Tibial nerve (tissue), 4 donors: ENCODE measurements around the gene IL37. TPM values are rescaled to one million over a fixed set of nuclear protein-coding genes. Genes with fewer than 3 reads are reported as not detected.
A peak's percentile ranks its signal among the peaks of the same experiment; 100 is the strongest.

Experiments
- DNase-seq, 2 donors: peaks; one replicate each; pipeline ENCODE4 v3.0.0-alpha.2; 2019; ENCODE audit warnings: low spot score in 2 of 2
- H3K27ac ChIP-seq, 4 donors: fragments of 200-600 bp; sonication (generic) in 3 of 4; one replicate each; pipeline ENCODE4 v1.5.1; 2017 to 2019; ENCODE audit warnings: mild to moderate bottlenecking in 1 of 4
- H3K27me3 ChIP-seq, 2 donors: fragments of 200-600 bp; sonication (generic) in 1 of 2; one replicate each; pipeline versions ENCODE4 v1.5.1 to v1.6.0; 2017 to 2019
- H3K36me3 ChIP-seq, 3 donors: fragments of 200-600 bp; sonication (generic); one replicate each; pipeline ENCODE4 v1.5.1; 2018 to 2019
- H3K4me1 ChIP-seq, 4 donors: fragments of 200-600 bp; sonication (generic) in 3 of 4; one replicate each; pipeline ENCODE4 v1.5.1; 2017 to 2019
- H3K4me3 ChIP-seq, 4 donors: fragments of 200-600 bp; sonication (generic) in 3 of 4; one replicate each; pipeline ENCODE4 v1.5.1; 2017 to 2019; ENCODE audit warnings: mild to moderate bottlenecking in 1 of 4, moderate library complexity in 1 of 4
- H3K9me3 ChIP-seq, 4 donors: fragments of 200-600 bp; sonication (generic) in 3 of 4; one replicate each; pipeline ENCODE4 v1.5.1; 2017 to 2019
- CTCF ChIP-seq, 5 experiments: fragments of 200-600 bp in 3 of 5; fragments of 450-650 bp in 2 of 5; sonication (generic) in 3 of 5; IDR thresholded peaks; one replicate each; pipeline ENCODE4 v1.5.1; 2016 to 2019; ENCODE audit warnings: antibody characterized with exemption in 5 of 5, mild to moderate bottlenecking in 3 of 5, moderate library complexity in 2 of 5
- EP300 ChIP-seq, 2 donors: sonication (generic); formaldehyde crosslinking; IDR thresholded peaks; one replicate each; pipeline ENCODE4 v1.6.1; 2017; ENCODE audit warnings: antibody characterized with exemption in 2 of 2, mild to moderate bottlenecking in 1 of 2
- POLR2A ChIP-seq, 2 donors: fragments of 450-650 bp; IDR thresholded peaks; one replicate each; pipeline ENCODE4 v1.6.1; 2017; ENCODE audit warnings: antibody characterized with exemption in 2 of 2, mild to moderate bottlenecking in 2 of 2, moderate library complexity in 2 of 2
- WGBS, 2 donors: methylation state at CpG; one replicate each; pipeline ENCODE4 v1.1.5; 2018; 5-methylcytosine and 5-hydroxymethylcytosine counted together
- total RNA-seq, 4 donors: library from RNA; depleted of rRNA; stranded (reverse); fragments of >200 nt; gene quantifications; one replicate each; pipeline ENCODE4 v1.1.0, GENCODE V29; 2016

The IL37 gene
- total RNA-seq, 4 donors from 2014 or later, result not detected

- TF ChIP-seq POLR2A (IDR thresholded peaks at IDR 0.05) (no peak), CTCF (IDR thresholded peaks at IDR 0.05) (no peak), EP300 (IDR thresholded peaks at IDR 0.05) (no peak)
- WGBS, 2 donors, result 84 to 85% methylated on average over 2 of the region's 2 CpGs
- H3K9me3 ChIP-seq, result no peaks in the 10 kb centered on the region
- H3K27me3 ChIP-seq, result no peaks in the 10 kb centered on the region
- no peak overlapping the region for H3K27ac ChIP-seq
- H3K4me3 ChIP-seq, result no peak overlapping the region
- DNase-seq, result no peak
- H3K36me3 ChIP-seq, result no peaks in the 10 kb centered on the region
- no peaks in the 10 kb centered on the region for H3K4me1 ChIP-seq
Measured at GRCh38 chr2:112883669-112884068, 27.3 kb upstream of the IL37 start.

GRCh38 chr2:112884869-112885505, 26.0 kb upstream of the IL37 start:
- Histone ChIP-seq H3K36me3 (no peaks in the 10 kb centered on the region), H3K27me3 (no peaks in the 10 kb centered on the region), H3K9me3 (no peaks in the 10 kb centered on the region), H3K4me1 (no peaks in the 10 kb centered on the region), H3K27ac (no peak overlapping the region), H3K4me3 (no peak overlapping the region)
- peak in 1 of 2 donors; percentile 50 for DNase-seq
- peak; percentile 29 to 50 (median 44) for TF ChIP-seq CTCF (IDR thresholded peaks at IDR 0.05)
- no peak for TF ChIP-seq EP300 (IDR thresholded peaks at IDR 0.05)
- WGBS, 2 donors, result 48 to 59% methylated on average over 6 of the region's 6 CpGs

GRCh38 chr2:112885506-112885902, 25.5 kb upstream of the IL37 start:
- H3K36me3 ChIP-seq, result no peaks in the 10 kb centered on the region
- TF ChIP-seq EP300 (IDR thresholded peaks at IDR 0.05), result no peak
- TF ChIP-seq POLR2A (IDR thresholded peaks at IDR 0.05), result no peak
- TF ChIP-seq CTCF (IDR thresholded peaks at IDR 0.05), result no peak
- H3K27me3 ChIP-seq, result no peaks in the 10 kb centered on the region
- H3K9me3 ChIP-seq, result no peaks in the 10 kb centered on the region
- H3K27ac ChIP-seq, result no peak overlapping the region
- 81 to 89% methylated on average over 4 of the region's 4 CpGs for WGBS, 2 donors
- H3K4me1 ChIP-seq, result no peaks in the 10 kb centered on the region
- no peak overlapping the region for H3K4me3 ChIP-seq
- no peak for DNase-seq

GRCh38 chr2:112886291-112886690, 24.7 kb upstream of the IL37 start:
- DNase-seq, result no peak
- no peak for TF ChIP-seq EP300 (IDR thresholded peaks at IDR 0.05)
- no peak for TF ChIP-seq POLR2A (IDR thresholded peaks at IDR 0.05)
- TF ChIP-seq CTCF (IDR thresholded peaks at IDR 0.05), result no peak
- Histone ChIP-seq H3K9me3 (no peaks in the 10 kb centered on the region), H3K4me1 (no peaks in the 10 kb centered on the region), H3K4me3 (no peak overlapping the region), H3K36me3 (no peaks in the 10 kb centered on the region), H3K27ac (no peak overlapping the region), H3K27me3 (no peaks in the 10 kb centered on the region)
- WGBS, 2 donors, result 92 to 94% methylated on average over 2 of the region's 2 CpGs

- Histone ChIP-seq H3K4me3 (no peak overlapping the region), H3K36me3 (no peaks in the 10 kb centered on the region), H3K27me3 (no peaks in the 10 kb centered on the region), H3K4me1 (no peaks in the 10 kb centered on the region), H3K9me3 (no peaks in the 10 kb centered on the region), H3K27ac (no peak overlapping the region)
- DNase-seq, result no peak
- TF ChIP-seq POLR2A (IDR thresholded peaks at IDR 0.05) (no peak), EP300 (IDR thresholded peaks at IDR 0.05) (no peak), CTCF (IDR thresholded peaks at IDR 0.05) (no peak)
- 73 to 75% methylated on average over 2 of the region's 2 CpGs for WGBS, 2 donors
Measured at GRCh38 chr2:112887964-112888749, 22.8 kb upstream of the IL37 start.
